HG03060 (cell line): ENCODE results near the gene HYPK.

Source experiments
- ATAC-seq: cut with Tn5 transposase; IDR thresholded peaks from one replicate; pipeline ENCODE4 v1.9.1; 2021; ENCODE audit warnings: low read depth, moderate number of reproducible peaks; ENCODE audit not compliant: unreplicated experiment

Gene HYPK, protein sequence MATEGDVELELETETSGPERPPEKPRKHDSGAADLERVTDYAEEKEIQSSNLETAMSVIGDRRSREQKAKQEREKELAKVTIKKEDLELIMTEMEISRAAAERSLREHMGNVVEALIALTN

DNA sequence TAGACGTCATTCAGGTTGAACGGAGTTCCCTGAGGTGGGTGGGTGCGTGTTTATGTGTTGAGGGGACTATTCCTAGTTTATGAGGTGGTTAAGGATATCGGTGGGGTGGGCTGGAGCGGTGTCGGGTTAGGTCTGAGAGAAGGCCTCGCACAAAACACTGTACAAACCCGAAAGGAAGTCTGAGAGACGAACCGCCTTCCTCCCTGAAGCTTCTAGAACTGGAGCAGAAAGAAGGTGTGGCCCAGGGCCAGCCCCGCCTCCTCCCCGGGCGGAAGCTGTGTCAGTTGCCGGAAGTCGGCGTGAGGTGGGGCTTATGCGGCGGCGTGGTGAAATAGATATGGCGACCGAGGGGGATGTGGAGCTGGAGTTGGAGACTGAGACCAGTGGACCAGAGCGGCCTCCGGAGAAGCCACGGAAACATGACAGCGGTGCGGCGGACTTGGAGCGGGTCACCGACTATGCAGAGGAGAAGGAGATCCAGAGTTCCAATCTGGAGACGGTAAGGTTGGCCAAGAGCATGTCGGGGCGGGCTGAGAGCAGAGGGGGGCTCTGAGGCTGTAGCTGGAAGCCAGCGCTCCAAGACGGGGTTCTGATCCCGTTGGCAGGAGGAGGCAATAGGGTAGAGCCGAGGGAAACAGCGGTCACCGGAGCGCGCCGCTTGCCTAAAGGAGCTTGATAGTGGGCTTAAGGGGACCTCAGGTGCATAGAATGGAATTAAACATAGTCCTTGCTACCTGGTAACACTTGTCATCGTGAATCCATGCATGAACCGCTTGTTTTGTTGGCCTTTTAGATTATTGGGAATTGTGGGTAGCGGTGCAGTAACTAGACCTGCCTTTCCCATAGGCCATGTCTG lies at the start of gene HYPK:
TSS of gene HYPK (plus strand) at position 314 of the 856 bp plus-strand sequence. CDS start at position 338, 24 bp downstream.
- ATAC-seq: peak; percentile 55

DNA sequence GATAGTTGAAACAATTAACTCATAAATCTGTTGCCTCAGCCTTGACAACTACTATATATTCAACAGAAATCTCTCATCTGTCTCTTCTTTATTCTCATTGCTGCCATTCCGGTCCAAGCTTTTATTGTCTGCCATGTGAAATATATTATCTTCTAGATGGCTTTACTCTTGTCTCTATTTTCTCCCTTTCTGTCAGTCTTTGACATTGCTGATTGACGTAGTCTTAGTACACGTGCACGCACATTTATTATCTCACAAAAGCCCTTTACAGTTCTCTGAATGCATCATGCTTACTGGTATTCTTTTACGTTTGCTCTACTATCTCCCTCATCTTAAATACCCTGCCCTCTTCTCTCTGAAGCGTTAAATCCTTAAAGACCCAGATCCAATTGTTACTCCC lies 48.5 kb upstream of the HYPK start:
- ATAC-seq: no peak

DNA sequence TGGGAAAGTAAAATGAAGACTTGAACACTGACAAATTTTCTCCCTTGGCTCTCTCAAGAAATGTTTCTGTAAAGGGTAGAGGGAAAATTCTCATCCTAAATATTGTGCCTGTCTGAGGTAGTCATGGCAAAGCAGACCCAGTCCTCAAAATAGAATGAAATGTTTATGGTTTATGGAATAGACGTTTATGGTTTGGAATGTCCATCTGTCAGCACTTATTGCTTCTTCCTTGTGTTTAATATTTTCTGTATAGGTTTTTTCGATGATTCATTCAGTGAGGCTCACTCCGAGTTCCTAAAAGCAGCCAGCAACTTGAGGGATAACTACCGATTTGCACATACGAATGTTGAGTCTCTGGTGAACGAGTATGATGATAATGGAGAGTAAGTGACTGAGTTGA lies 37.6 kb upstream of the HYPK start:
- no peak for ATAC-seq

DNA sequence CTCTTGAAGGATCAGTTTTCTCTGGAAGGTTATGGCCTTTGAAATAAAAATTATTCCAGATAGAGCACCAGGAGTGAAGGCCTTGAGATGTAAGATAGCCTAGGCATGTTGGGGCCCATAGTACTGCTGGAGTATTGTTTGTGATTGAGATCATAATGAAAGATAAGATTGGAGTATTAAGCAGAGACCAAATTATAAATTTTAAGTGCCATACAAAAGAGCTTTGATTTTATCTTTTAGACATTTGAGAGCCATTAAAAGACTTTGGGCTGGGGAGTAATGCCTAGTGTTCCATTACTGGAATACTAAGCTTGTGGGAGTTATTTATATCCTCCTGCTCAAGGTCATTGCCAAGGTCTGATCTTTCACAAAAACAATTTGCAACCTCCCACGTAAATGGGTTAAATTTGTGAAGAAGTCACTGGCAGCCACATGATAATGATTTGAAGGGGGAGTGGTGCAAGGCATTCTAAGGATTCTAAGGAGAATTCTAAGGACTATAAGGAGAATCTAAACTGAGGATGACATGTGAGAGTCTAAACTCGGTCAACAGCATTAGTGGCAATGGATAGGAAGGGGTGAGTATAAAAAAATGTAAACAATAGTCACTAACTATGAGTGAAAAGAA lies 36.5 kb upstream of the HYPK start:
- no peak for ATAC-seq

DNA sequence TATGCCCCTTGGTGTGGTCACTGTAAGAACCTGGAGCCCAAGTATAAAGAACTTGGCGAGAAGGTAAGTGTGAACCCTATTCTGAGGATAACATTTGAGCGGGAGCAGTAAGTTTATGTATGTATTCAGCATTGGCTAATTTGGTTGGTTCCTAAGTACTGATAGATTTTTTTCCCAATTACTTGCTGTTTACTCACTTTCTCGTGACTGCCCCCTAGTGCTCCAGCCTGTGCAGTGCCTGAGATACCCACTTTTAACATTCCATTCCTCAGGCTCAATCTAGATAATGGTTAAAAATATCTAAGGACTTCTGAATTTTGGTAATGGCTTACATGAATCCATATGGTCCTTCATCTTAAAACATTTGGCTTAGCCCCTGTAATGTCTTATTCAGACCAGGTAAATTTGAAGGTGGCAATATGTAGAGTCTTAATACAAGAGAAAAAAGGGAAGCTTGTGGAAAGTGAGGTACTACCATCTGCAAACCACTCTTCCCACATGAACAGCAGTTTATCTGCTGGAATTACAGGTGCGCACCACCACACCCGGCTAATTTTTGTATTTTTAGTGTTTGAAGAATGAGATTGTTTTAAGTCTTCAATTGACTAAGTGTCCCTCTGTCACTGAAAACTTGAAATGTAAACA lies 30.7 kb upstream of the HYPK start:
- ATAC-seq: no peak

DNA sequence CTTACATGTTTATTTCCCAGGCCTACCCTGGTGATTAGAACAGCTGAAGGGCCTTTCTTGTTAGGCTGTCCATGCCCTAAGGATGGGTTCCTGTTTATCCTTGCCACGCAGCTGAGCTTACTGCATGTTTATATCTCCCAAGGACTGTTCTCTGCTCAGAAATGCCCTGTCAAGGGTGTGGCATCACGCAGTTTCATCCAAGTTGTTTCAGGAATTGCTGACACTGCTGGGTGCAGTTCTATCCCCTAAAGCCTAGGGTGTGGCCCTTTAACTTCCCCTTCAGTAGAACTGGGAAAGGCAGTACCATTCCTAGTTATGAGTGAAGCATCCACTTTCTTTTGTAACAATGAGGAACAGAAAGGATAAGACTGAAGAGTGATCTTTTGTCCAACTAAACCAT lies 28.6 kb upstream of the HYPK start:
- no peak for ATAC-seq

DNA sequence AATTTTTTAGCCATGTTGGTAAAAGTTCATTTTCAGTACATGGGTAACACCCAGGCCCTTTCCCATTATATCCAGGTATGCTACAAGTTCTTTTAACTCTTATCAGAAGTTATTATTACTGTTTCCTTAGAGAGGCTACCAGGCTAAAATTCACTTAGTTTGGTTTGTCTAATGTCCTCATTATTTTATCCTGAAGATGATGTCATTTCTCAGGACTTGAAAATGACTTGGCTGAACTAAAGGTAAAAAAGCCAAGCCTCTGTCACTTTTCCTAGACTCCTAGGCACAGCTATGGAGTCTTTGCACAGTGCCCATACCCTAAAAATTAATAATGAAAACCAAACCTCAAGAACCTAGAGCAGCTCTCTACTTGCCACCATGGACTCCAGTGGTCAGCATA lies 27.8 kb upstream of the HYPK start:
- no peak for ATAC-seq

DNA sequence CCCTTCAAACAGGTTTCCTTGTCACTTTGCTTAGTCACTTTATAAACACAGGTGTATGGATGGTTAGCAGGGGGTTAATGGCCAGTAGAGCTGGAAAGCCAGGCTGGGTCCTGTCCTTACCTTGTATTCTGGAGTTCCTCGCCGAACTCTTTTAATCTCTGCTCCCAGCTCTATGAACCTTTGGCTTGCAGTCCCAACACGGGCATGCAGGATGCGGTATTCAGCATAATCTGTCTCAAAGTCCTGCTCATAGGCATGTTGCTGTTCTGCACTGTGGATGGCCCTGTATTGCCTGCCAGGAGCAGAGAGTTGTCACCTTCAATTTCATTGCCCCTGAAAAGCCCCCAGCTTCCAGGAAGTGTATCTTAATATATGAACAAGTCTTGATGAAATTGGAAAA lies 26.3 kb upstream of the HYPK start:
- ATAC-seq: no peak

DNA sequence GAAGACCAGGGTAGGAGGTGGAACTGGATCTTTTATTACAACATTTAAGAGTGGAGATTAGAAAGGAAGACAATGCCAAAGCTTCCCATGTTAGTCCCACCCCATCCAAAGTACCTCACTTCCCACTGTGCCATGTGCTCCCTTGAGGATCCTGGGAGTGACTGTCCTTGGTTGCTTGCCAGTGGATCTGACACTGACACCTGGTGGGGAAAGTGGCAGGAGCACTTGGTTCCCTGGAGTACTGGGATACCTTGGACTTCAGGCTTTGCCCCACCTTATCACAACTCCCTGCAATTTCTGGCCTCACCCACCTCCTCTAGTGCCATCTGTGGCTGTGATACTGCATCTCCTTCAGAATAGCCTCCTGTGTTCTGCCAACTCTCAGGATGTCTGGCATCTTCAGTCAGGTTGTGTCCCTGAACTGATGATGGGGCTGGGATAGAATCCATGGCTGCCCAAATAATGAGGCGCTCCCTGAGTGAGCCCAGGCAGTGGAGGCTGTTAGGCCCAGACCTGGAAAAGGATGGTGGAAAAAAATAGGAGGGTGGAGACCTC lies 24.9 kb upstream of the HYPK start:
- ATAC-seq: no peak

DNA sequence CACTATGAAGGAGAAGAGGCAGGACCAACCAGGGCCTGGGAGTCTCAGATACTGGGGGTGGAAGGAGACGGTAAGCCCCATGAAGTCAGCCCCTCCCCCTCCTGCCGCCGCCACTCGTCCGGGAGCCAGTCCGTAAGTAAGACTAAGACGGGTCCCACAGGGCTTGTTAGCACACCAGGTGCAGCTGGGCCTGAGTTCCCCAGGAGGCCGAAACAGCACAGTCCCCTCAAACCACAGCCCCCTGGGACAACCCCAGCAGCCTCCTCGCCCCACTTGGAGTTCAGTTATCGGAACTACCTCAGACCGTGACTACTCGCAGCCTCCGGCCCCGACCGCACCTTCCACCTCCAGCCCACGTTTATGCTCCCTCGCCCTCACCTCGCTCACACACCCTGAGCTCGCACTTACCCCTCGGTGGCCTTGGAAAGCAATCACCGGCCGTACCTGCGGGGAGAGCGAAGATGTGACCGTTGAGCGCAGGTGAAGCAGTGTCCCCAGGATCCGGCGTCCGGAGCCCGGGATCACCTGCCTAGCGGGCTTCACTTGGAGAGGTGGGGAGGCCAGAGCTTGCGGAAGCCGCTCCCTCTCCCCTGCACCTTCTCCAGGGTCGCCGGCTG lies 24.2 kb upstream of the HYPK start:
- ATAC-seq: peak; percentile 44

DNA sequence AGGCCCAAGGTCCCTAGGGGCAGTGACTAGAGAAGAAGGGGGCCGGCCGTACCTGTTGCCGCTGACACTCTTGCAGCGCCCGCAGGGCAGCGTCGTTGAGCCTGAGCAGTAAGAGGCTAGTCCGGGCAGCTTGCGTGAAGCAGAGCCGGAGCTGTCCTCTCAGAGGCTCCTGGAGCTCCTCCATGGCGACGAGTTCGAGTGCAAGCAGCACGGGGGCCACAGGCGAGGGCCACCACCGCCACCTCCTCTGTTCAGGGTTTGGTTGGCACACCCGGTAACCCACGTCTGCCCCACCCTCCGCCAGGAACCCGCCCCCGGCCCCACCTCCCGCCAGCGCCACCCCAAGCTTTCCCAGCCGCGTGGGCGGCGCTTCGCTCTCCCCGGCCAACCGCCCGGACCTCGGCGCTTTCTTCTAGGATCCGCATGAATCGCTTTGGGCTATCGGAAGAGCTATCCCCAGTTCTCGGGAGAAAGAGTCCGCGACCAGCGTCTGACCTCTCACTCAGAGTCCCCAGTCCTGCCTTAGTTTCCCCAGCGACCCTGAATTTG lies 23.6 kb upstream of the HYPK start, which contains the start of gene ELL3:
TSS of gene ELL3 (minus strand) at position 249 of the 549 bp plus-strand sequence. CDS start at position 184, 65 bp downstream.
- peak; percentile 17 for ATAC-seq

DNA sequence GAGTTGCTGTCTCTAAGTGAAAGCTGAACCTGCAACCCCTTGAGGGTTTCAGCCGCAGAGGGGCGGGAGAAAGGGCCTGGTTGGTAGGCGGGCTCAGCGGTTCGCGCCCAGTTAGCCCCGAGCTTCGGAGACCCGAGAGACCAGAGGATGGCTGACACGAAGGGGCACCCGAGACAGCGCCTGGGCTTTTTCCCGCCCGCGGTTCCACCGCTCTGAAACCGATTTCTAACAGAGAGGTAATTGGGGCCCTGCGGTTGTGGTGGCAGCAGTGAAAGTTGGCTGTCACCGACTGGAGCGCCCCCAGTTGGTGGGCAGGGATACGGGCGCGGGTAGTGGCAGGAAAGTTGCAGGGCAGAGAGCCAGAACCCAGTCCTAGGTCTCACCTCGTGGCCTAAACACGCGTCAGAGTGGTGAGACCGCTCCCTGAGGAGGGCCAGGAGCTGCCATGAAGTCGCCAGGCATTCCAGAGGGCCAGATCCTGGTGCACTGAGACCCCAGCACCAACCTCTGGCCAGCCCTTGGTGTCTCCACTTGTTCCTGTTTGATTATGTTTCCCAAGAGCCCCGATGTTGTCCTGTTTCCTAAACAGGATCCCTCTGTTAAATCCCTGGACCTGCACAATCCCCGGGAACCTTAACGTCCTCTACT lies 23.0 kb upstream of the HYPK start:
- ATAC-seq: peak; percentile 41

DNA sequence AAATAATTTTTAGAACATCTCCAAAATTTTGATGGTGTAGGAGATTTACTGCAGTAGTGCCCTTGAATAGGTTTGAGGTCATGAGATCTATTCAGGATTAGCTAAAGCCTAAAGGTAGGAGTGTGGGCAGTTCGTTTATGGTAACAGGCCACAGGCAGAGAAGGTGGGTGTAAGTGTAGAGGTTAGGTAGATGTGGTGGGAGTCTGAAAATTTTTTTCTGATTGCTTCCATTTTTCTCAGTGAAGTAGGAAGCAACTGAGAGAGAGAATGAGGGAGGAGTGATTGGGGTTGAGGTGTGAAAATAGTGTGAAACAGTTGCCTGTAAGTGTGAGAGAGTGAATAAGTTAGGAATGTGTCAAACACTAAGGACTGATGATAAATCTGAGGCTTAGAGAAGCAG lies 21.4 kb upstream of the HYPK start:
- no peak for ATAC-seq

DNA sequence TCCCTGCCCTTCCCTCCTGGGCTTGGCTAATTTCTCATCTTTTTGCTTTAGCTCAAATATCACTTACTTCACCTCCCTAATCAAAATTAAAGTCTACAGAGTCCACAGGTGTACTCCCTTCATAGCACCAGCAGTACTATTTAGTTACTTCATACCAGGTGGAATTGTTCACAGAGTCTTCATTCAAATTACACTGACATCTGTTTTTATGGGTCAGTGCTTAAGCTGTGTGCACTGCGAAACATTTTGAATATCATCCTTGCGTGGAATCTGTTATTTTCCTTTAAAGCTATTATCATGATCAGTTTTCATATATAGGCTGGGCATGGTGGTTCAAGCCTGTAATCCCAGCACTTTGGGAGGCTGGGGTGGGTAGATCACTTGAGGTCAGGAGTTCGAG lies 11.0 kb upstream of the HYPK start:
- ATAC-seq: no peak

DNA sequence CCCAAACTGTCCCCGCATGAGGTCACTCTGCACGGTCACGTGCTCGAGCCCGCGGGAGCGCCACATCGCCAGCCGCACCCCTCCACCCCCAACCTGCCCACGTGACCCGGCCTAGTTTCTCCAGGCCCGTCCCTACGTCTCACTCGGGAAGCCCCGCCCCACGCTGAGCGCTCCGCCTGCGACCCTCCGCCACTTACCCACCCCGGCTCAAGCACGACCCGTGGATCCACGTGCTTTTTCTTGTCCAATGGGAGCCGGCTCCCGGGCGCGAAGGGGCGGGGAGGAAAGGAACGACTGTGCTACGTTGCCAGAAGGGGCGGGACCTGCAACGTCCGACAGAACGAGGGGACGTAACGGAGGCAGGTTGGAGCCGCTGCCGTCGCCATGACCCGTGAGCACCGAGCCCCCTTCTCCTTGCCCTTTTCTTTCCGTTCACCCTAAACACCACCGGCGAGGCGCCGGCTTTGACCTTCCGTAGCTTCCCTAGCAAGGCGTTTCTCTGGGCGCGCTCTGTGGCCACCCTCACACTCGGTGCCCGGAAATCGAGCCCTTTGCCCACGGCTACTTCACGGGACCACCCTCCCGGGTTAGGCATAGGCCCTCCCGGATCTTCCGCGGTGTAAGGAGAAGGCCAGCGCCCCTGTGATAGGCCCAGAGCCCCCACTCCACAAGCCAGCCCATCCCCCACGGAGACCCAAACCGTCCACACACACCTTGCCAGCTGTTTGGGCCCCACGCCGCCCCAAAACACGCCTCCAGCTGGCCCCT lies 8.2 kb upstream of the HYPK start, which contains the start of gene SERF2:
TSS of gene SERF2 (plus strand) at position 328 of the 768 bp plus-strand sequence. CDS start at position 385, 57 bp downstream.
- peak; percentile 78 for ATAC-seq

DNA sequence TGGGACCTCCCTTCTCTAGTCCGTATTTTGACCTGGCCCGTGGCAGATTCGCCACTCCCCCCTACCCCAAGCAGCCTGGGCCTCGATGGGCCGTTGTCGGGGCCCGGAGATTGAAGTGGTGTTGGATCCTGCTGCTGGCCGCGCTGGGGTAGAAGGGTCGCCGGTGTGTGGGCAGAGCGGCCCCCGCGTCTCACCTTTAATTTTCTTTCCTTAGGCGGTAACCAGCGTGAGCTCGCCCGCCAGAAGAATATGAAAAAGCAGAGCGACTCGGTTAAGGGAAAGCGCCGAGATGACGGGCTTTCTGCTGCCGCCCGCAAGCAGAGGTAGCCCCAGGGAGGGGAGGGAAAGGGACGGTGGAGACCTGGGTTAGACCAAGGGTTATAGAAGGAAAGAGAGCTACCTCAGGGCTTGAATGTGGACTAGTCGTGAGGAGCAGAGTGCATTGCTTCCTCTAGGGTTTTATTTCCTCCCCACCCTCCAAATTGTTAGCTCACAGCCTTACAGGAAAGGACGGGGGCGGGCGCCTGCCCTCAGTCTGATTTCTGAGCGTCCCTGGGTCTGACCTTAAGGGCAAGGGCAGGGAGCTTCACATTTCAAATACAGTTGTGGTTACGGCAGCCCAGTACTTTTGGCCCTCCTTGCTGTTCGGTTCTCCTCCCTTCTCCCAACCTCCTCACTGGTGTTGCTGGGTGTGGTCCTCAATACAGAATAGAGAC lies 7.5 kb upstream of the HYPK start:
- ATAC-seq: no peak

DNA sequence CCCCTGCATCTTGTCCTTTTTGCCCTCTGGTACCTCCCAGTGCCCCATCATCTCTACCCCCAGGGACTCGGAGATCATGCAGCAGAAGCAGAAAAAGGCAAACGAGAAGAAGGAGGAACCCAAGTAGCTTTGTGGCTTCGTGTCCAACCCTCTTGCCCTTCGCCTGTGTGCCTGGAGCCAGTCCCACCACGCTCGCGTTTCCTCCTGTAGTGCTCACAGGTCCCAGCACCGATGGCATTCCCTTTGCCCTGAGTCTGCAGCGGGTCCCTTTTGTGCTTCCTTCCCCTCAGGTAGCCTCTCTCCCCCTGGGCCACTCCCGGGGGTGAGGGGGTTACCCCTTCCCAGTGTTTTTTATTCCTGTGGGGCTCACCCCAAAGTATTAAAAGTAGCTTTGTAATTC lies 6.8 kb upstream of the HYPK start:
- ATAC-seq: no peak
